BJ (cell line): ENCODE results near the gene CDK19. TPM values are rescaled to one million over a fixed set of nuclear protein-coding genes. Genes with fewer than 3 reads are reported as not detected.

Experiments
- CTCF ChIA-PET: fragments of 350-600 bp; formaldehyde crosslinking; extraction: SDS; loops from one replicate; lab custom pipeline; 2021; ENCODE audit warnings: antibody characterized with exemption, inconsistent platforms; lab: Yijun Ruan, JAX
- POLR2A ChIA-PET: fragments of 300-600 bp; sonication (Branson Sonifier 250); formaldehyde crosslinking; extraction: SDS; loops from one replicate; lab custom pipeline; 2021; ENCODE audit warnings: antibody characterized with exemption; lab: Charles Lee
- DNase-seq: peaks from one replicate; pipeline ENCODE4 v3.0.0-alpha.2; 2011; ENCODE audit warnings: low read depth
- H3K27me3 ChIP-seq: 2 replicates; pipeline ENCODE4 v1.6.0; 2011; ENCODE audit warnings: low read length; ENCODE audit not compliant: control insufficient read depth, insufficient read depth
- H3K36me3 ChIP-seq: 2 replicates; pipeline ENCODE4 v1.5.1; 2011; ENCODE audit warnings: low read length; ENCODE audit not compliant: control insufficient read depth, insufficient read depth
- H3K4me3 ChIP-seq: 2 replicates; pipeline ENCODE4 v1.5.1; 2011; ENCODE audit warnings: low read depth, mild to moderate bottlenecking, control low read depth, low read length
- CTCF ChIP-seq: IDR thresholded peaks from 2 replicates; pipeline ENCODE4 v1.5.1; 2011; ENCODE audit warnings: low read depth, mild to moderate bottlenecking, control low read depth, inconsistent platforms, low read length, moderate library complexity; ENCODE audit not compliant: insufficient read depth
- polyA plus RNA-seq: library from polyadenylated mRNA; depleted of rRNA; stranded (reverse); fragments of >200 nt; gene quantifications from 2 replicates; pipeline ENCODE4 v1.2.3, GENCODE V29; 2011

CDK19 gene
- polyA plus RNA-seq, 1 experiment: 11.5 TPM

- H3K36me3 ChIP-seq: no peaks in the 10 kb centered on the region
- ChIA-PET POLR2A (no interaction called here), CTCF (interaction anchor here (1.0 to 2.5 kb wide), 3 partner anchors 8 to 145 kb away, joined by 4 to 9 read pairs (median 5); no protein-coding TSS in a partner anchor)
- DNase-seq: no peak
- no peak overlapping the region for H3K4me3 ChIP-seq
- no peaks in the 10 kb centered on the region for H3K27me3 ChIP-seq
- no peak for TF ChIP-seq CTCF
These were observed 141.2 kb downstream of the CDK19 start for GRCh38 chr6:110674096-110674495.

- H3K27me3 ChIP-seq: no peaks in the 10 kb centered on the region
- no peak overlapping the region for H3K4me3 ChIP-seq
- CTCF ChIA-PET: no interaction called here
- TF ChIP-seq CTCF: no peak
- H3K36me3 ChIP-seq: no peaks in the 10 kb centered on the region
- POLR2A ChIA-PET: no interaction called here
- no peak for DNase-seq
These were observed 143.1 kb downstream of the CDK19 start for GRCh38 chr6:110672122-110672521.

- H3K27me3 ChIP-seq: no peaks in the 10 kb centered on the region
- POLR2A ChIA-PET: no interaction called here
- TF ChIP-seq CTCF: no peak
- no peaks in the 10 kb centered on the region for H3K36me3 ChIP-seq
- CTCF ChIA-PET: interaction anchor here (0.6 to 1.2 kb wide), 2 partner anchors 11 to 79 kb away, joined by 3 to 5 read pairs; no protein-coding TSS in a partner anchor
- H3K4me3 ChIP-seq: no peak overlapping the region
- DNase-seq: no peak
These were observed 143.8 kb downstream of the CDK19 start for GRCh38 chr6:110671447-110671846.

GRCh38 chr6:110665600-110665999 is 149.7 kb downstream of the CDK19 start:
- Histone ChIP-seq H3K27me3 (no peaks in the 10 kb centered on the region), H3K4me3 (no peak overlapping the region), H3K36me3 (no peaks in the 10 kb centered on the region; the same call in 1 of the 2 replicates)
- POLR2A ChIA-PET: interaction anchor here (1.0 kb wide), 1 partner anchor 37 kb away, joined by 3 read pairs; no protein-coding TSS in a partner anchor
- no peak for DNase-seq
- CTCF ChIA-PET: interaction anchor here (1.0 to 1.5 kb wide), 3 partner anchors 9 to 17 kb away, joined by 3 to 5 read pairs (median 5); no protein-coding TSS in a partner anchor
- no peak for TF ChIP-seq CTCF

- POLR2A ChIA-PET: interaction anchor here (1.0 kb wide), 1 partner anchor 37 kb away, joined by 3 read pairs; no protein-coding TSS in a partner anchor
- Histone ChIP-seq H3K4me3 (no peak overlapping the region), H3K36me3 (peaks cover 2% of the 10 kb centered on the region; the same call in 1 of the 2 replicates), H3K27me3 (no peaks in the 10 kb centered on the region)
- CTCF ChIA-PET: interaction anchor here (1.0 to 1.5 kb wide), 2 partner anchors 10 to 18 kb away, joined by 5 read pairs; no protein-coding TSS in a partner anchor
- no peak for DNase-seq
- TF ChIP-seq CTCF: no peak
These were observed 150.3 kb downstream of the CDK19 start for GRCh38 chr6:110664933-110665332.
